ENCODE results near the gene LCE3E.
"Not testable (repeated sequence)": the region's sequence is repeated elsewhere in the genome, so short reads cannot be mapped to it uniquely, and the experiment has no call there.

The LCE3E gene

DNA sequence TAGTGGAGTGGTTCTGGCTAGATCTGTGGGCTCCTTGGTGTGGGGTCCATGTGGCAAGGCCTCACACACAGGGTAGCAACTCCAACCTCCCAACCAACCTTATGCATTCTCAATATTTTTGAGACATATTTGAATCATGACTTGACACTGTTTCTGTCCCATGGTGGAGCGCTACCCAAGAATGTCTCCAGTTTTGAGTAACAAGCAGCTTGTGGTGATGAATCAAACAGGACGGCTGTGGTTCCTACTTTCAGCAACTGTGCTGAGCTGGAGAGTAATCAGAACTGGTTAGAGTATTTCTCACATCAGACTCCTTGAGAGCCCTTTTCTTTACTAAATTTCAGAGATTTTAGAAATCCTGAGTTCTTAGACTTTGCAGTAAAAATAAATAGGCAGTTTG is 10.6 kb upstream of the LCE3E start:
- no peak overlapping the region for H3K4me3 ChIP-seq (replicated peaks; ENCODE audit: low read depth, low read length)
- TF ChIP-seq CTCF (IDR thresholded peaks at IDR 0.05; ENCODE audit: low read depth, low read length, missing control alignments) = no peak
- no peak for DNase-seq (ENCODE audit: extremely low read depth, low read depth)

DNA sequence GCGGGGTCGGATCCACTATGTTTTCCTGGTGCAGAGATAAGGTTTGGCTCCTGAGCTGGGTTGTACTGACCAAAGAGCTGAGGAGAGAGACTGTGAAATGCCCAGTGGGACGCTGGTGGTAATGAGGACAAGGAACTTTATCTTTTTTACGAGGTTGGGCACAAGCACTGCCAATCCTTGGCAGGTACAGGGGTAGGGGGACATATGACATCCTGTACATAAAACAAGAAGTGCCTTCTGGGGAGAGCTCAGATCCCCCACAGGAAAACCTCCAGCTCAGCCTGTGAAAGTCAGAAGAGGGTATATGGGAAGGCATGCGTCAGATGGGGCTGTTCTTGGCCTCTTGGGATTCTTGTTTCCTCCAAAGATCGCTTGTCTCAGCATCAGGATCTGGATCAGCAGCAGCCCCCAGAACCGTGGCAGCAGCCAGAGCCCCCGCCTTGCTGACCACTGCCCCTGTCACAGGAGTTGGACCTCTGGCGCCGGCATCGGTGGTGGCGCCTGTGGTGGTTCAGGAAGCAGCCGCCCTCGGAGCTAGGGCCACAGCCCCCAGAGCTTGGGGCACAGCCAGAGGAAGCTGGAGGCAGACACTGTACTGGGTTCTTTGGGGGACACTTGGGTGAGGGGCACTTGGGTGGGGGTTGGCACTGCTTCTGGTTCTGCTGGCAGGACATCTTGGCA is 905 bp downstream of the LCE3E start:
- DNase-seq (ENCODE audit: extremely low read depth, low read depth) = no peak

DNA sequence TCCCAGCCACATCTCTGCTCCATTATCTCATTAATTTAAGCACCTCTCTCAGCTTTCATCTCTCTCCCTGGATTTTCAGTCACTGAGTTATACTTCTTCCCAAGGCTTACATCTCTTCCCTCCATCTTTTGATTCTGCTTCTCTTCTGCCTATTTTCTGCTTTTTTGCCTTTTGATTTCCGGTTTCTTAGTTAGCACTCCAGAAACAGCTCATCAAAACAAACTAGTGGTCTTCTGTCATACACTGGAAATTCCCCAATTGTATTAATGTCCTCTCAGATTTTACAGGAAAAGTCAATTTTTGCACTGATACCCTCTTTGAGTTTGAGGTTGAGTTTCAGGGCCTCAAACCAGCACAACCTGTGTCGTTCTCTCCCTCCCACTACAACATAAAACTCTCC is 1.5 kb downstream of the LCE3E start:
- H3K4me3 ChIP-seq (replicated peaks; ENCODE audit: low read depth, low read length) = no peak overlapping the region
- TF ChIP-seq CTCF (IDR thresholded peaks at IDR 0.05; ENCODE audit: low read depth, low read length, missing control alignments) = no peak
- no peak for DNase-seq (ENCODE audit: extremely low read depth, low read depth)

More for the DNA sequence above, 905 bp downstream of the LCE3E start:
- H3K4me3 ChIP-seq (replicated peaks; ENCODE audit: low read depth, low read length) = no peak overlapping the region
- no peak for TF ChIP-seq CTCF (IDR thresholded peaks at IDR 0.05; ENCODE audit: low read depth, low read length, missing control alignments)

- not testable (repeated sequence) for H3K4me3 ChIP-seq (replicated peaks; ENCODE audit: low read depth, low read length); DNase-seq (ENCODE audit: extremely low read depth, low read depth)
These were observed 18.2 kb downstream of the LCE3E start for GRCh38 chr1:152548358-152548757.

GRCh38 chr1:152546704-152547103 is 19.9 kb downstream of the LCE3E start:
- no peak for DNase-seq (ENCODE audit: extremely low read depth, low read depth)
- no peak for TF ChIP-seq CTCF (IDR thresholded peaks at IDR 0.05; ENCODE audit: low read depth, low read length, missing control alignments)
- no peak overlapping the region for H3K4me3 ChIP-seq (replicated peaks; ENCODE audit: low read depth, low read length)

- TF ChIP-seq CTCF (IDR thresholded peaks at IDR 0.05; ENCODE audit: low read depth, low read length, missing control alignments) = no peak
- no peak overlapping the region for H3K4me3 ChIP-seq (replicated peaks; ENCODE audit: low read depth, low read length)
- DNase-seq (ENCODE audit: extremely low read depth, low read depth) = no peak
These were observed 22.8 kb downstream of the LCE3E start for GRCh38 chr1:152543820-152544219.

- DNase-seq (ENCODE audit: extremely low read depth, low read depth) = no peak
- TF ChIP-seq CTCF (IDR thresholded peaks at IDR 0.05; ENCODE audit: low read depth, low read length, missing control alignments) = no peak
- H3K4me3 ChIP-seq (replicated peaks; ENCODE audit: low read depth, low read length) = no peak overlapping the region
These were observed 26.7 kb downstream of the LCE3E start for GRCh38 chr1:152539901-152540300.
